Measurements from ENCODE around the gene YIPF5.
A peak's percentile ranks its signal among the peaks of the same experiment; 100 is the strongest.

YIPF5 gene

DNA sequence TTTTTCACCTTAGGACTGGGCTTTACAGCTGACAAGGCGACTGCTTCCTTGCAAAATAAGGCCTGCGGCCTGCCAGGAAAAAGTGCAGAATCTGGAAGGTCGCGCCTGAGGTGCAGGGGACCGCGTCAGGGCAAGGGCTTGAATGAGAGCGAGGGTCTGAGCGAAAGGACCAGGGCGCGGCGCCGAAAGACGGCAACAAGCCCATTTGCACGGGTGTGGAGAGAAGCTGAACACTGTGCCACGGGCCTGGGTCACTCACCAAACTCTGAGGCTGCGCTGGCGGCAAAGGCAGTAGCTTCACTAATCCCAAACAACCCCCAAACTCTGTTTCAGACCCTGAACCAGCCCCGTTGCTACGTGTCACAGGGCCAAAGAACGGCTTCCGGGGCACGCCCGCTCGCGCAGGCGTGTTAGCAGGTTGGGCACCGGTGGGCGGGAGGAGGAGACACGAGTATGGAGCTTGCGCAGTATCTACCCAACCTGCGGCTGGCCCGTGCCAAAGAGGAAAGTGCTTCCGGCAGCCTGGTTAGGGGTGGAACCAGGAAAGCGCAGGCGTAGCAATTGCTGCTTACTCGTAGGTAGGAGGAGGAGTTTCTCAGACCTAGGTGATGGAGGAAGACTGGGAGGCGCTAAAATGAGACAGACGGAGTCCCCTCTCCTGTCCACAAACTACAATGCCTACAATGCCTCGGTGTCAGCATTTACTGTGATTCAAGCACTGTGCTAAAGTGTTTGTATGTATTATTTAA is at the start of gene YIPF5, which contains the start of gene KCTD16:
Gene YIPF5, minus strand, starts transcription at position 384 of the 749 bp plus-strand sequence. CDS start 704 bp downstream, outside the sequence.
Gene KCTD16, plus strand, starts transcription at position 598 of the 749 bp plus-strand sequence.
- peak; percentile 98 for DNase-seq (ENCODE audit: low spot score)

DNA sequence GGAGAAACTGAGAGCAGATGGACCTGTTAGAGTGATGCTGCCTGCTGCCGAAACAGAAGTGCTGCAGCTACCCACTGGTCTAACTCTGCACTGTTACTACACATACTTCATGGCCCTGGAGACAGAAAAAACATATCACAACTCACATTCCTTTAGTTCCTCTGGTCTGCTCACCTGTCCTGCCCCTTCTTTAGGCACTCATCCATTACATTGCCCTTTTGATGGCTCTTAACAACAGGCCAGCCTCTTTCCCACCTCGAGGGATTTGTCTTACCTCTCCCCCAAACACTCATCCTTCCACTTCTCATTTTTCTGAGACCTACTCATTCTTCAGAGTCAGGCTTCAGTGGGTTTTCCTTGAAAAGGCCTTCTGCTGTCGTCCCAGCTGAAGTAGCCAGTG is 49.4 kb upstream of the YIPF5 start:
- DNase-seq (ENCODE audit: low spot score) = no peak

DNA sequence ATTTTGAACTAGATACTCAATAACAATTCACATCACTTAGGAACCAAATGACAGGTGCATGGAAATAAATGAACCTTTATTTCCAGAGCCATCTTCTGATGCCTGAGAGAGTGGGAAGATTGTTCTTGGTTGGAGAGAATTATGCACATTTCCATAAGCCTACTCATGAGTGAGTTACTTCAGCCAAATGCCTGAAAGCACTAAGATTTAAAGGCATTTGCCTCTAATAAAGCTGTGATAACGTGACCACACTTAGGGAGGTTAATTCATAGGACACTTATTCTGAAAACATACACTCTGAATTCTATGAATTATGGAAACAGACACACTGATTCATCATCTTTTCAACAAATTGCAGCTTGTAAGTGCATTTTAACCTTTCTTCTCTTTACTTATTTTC is 40.2 kb upstream of the YIPF5 start:
- DNase-seq (ENCODE audit: low spot score) = no peak

DNA sequence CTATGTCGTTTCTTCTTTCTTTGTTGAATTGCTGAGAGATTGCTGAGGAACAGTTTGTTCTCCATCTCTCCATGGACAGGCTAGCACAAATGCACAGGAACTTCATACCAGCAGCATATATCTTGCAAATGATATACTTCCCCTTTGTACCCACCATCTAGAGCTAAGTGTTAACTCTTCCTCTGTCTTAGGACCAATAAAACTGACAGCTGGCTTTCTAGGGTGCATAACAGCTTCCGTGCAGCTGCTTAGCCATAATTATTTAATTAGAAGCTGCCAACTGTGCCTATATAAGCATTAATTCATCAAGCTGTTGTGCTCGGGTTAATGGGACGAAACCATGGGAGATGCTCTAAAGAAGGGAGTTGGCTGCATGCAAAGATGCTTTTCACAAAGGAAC is 38.9 kb upstream of the YIPF5 start:
- DNase-seq (ENCODE audit: low spot score) = no peak

DNA sequence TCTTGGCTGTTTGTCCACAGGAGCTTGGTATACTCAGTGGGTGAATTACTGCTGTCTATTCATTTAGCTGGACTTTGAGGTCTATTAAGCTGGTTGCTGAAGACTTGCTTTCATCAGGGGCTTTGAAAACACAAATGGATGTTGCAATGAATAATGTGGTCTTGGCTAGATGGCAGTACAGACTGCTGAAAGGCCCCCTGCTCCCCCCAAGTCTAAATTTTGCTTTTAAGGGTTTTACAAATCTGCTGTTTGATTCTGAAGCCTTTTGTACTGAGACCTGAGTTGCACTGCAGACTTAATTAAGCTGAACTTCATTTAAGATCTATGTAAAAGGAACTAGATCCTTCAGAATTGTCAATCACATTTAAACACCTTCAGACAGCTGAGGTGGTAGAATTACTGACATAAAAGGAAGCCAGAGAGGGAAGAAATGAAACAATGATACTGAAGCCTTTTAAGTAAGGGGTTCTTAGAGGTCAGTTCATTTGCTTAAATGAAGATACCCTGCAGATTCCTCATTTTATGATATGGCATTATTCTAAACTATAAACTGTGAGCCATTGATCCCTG is 37.5 kb upstream of the YIPF5 start:
- no peak for DNase-seq (ENCODE audit: low spot score)

DNA sequence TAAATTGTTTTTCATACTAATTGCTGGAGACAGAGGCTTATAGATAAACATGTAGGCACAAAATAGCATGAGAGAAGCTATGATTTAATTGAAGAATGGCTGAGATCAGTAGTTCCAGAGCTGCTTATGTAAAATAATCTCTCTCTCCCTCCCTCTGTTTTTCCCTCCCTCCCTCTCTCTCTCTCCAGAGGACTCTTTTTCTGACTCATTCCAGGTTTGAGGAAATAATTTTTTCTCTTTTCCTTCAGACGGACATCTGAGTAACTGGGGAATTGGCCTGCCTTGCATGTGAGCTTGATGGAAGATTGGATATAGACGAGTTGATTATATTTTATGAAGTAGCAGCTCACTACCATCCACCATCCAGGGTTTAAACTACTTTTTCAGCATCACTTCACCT is 35.7 kb upstream of the YIPF5 start:
- DNase-seq (ENCODE audit: low spot score) = no peak

DNA sequence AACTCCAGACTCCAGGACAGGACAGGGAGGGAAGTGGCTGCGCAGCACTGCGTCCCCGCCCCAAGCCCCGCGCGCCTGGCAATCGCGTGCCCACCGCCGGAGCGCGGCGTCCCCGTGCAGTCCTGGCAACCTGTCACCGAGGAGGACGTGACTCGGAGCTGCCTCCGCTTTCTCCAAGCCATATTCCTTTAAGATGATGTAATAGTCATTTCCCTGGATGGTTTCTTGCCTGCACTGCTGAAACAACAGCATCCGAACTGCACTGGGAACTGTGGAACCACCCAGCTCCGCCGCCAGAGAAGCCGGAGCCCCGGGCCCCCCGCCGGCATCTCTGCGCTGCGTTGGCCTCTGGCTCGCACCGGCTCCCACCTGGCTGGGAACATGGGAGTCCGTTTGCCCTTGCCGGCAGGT is 34.7 kb upstream of the YIPF5 start:
- no peak for DNase-seq (ENCODE audit: low spot score)

DNA sequence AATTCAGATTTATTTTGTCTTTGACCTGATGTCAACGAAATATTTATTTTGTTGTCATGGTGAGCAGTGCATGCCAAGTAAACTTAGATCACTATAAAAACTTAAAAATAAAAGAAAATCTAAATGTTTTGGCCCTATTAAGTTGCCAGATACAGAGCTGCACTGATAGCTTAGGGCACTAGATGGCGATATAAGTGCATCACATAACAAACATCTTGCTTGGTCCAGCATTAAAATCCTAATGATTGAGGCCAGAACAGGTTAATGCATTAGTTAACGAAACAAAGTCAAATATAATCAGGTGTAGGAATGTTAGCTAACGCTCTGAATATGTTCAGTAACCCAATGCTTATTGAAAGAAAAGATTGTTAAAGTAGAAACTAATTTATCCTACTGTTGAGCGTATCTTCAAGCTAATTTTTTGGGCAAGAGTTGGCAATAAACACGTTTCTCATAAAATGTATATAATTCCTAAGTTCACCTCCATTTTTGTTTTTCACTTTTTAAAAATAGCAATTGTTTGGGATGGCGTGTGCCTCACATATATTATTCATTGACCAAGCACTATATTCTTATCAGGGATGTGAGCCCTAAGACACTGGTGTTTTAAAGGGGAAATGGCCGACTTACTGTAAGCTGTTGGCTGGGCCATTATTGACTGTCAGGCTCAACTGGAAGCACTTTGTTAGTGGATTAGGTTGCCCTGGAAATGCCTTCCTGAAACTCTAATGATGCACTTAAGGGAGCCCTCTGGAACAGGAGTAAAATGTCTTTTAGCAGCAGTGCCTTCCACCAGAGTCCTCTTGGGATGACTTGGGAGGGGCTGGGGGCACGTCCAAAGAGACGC is 33.5 kb upstream of the YIPF5 start:
- DNase-seq (ENCODE audit: low spot score) = peak; percentile 66

DNA sequence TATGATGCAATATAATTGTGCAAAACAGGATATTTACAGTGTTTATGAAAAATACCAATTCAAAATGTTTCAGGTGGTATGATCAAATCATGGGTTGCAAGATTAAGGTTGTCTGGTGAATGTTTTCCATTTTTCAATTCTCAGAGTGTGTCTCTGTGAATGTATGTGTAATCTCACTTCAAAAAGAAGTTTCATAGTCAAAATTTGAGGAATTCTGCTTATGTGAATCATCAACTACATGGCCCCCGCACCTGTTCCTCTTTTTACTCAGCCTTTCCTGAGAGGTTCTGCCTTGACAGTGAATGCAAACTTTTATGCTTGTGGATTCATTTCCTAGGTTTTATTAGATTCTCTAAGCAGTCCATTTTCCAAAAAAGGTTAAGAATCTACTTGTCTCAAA is 32.3 kb upstream of the YIPF5 start:
- DNase-seq (ENCODE audit: low spot score) = no peak

DNA sequence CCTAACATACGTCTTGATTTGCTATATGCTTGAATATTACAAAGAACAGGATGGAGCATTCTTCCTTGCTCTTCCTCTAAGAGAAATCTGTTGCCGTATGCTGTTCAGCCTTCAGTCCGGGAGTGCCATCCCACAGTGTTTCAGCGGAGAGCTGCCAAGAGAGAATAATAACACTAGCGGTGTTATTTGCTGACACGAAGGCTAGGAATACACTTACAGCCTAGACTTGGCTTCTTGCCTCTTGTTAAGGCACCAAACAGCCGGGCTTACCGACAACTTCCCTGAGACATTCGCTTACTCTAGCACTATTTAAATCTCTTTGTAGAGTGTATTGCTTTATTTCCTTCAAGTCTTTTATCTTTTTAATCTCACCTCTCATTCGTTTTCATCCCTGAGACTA is 31.6 kb upstream of the YIPF5 start:
- no peak for DNase-seq (ENCODE audit: low spot score)

DNA sequence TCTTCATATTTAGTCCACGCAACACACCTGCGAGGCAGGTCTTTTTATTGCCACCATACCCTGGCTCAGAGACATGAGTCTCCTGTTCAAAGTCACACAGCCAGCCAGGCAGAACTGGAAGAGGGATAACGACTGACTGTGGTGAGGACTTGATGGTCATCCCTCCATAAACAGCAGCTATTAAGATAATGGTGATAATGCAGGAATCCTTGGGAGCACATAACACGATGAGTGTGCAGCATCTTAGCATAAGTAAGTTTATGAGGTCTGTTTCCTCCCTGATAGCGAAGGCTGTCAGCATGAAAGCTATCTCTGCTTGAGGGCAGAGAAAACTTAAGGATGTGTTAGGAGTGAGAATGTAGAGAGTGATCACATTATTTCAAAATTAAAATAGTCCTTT is 31.1 kb upstream of the YIPF5 start:
- DNase-seq (ENCODE audit: low spot score) = no peak

DNA sequence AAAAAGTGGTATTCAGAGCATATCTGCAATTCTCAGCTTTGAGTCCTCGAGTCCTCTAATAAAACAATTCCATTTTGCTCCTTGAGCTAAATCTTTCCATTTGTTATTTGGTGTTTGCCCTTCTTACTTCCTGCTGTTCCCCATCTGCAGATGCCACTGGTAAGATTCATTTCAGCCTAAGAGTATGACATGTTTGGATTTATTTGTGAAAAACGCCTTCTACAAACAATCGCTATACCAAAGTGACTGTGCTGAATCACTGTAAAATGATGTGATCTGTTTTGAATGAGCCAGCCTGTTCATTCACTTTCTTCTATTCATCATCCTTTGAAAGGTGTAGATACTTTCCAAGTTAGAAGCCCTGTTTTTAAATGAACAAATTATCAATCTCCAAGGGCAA is 27.9 kb upstream of the YIPF5 start:
- no peak for DNase-seq (ENCODE audit: low spot score)

DNA sequence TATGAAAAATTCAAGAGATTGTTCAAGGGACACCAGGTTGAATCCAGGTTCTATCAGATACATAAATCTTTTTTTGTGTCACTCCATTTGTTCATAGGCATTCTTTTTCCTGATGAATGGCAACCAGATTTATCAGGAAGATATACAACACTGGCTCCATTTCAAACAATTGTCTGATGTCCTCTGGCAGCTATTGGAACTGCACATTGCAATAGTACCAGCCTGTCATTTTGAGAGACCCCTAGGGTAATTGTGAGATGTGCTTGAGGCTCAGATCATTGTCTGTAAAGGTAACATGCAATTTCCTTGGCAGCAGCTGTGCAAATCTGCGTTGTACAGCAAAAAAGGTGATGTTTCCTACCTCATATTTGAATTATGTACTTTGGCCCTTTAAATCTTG is 26.2 kb upstream of the YIPF5 start:
- DNase-seq (ENCODE audit: low spot score) = no peak

DNA sequence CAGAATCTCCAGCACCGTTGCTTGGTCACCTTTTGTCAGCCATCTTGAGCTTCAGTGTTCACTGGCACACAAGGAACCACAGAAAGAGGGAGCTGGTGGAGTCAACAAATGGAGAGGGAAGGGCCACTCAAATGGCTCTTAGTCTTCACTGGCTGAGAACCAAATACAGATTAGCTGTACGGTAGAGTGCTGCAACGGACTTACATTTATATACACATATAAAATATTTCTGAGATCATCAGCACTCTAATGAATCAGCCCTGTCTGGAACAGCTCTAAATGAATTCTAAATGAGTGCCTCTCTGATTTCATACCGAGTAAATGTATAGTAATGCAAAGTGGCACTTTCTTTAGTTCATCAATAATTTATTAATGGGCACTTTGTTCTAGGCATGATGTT is 25.0 kb upstream of the YIPF5 start:
- no peak for DNase-seq (ENCODE audit: low spot score)

DNA sequence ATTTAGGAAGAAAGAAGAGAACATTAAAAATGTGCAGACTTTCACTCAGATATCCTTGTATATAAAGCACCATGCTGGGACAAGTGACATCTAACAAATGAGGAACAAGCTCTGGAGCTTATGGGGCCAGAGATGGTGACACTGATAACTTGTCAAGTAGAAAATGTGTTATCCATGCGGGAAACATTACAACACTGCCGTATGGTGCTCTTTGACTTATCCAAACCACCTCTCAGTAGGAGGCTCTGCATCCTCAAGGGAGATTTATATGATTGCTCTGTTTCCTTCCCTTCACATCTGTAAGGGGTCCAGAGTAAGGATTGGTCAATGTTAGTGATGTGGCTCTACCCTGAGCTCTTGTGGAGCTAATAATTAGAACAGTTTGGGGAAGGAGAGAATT is 23.7 kb upstream of the YIPF5 start:
- no peak for DNase-seq (ENCODE audit: low spot score)

DNA sequence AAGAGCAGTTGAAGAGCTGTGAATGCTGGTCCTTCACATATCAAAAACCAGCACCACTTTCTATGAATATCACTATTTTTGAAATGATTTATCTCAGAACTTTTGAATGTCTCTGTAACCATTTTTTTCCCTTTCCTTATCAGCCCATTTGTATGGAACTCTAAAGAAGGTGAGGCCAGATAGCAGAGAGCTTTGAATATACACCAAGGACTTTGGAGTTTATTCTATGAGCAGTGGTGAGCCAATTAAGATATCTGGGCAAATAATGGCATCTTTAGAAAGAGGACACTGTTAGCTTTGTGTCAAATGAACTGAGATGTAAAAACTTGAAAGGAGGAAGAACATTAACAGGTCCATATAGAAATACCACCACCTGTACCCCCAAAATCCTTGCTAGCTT is 22.2 kb upstream of the YIPF5 start:
- DNase-seq (ENCODE audit: low spot score) = no peak

DNA sequence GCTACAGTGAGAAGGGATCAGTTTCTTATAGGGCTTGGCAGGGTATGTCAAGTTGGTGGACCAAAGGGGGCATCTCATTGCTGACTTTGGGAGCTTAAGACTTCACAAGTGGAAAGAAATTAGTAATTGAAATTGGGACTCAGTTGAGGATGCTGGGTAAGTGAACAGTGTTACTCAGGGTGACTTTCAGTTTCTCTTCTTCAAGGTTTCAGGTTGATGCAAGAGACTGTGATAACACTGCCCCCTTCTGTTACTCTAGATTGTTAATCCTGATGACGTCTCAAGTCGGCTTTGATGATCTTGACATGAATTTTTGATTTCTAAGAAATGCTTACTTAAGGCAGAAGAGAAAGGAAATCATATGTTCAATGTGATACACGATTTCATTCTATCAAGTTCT is 21.5 kb upstream of the YIPF5 start:
- DNase-seq (ENCODE audit: low spot score) = peak; percentile 92

DNA sequence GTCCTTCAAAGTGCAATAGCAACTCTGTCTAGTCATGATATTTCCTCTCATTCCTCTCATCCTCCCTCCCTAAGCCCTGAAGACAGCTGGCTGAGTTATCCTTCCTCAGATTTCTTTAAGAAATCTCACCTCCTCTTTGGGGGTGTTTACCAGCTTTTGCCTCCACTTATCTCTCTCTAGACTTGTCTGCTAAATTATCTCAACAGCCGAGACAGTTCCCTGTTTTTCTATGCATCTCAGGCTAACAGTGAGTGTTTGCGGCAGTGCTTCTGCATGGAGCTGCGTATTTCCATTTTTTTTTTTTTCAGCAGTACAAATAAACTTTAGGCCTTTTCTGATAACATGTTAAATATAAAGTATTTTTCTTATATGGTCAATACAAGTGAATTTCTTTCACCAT is 21.1 kb upstream of the YIPF5 start:
- DNase-seq (ENCODE audit: low spot score) = no peak

DNA sequence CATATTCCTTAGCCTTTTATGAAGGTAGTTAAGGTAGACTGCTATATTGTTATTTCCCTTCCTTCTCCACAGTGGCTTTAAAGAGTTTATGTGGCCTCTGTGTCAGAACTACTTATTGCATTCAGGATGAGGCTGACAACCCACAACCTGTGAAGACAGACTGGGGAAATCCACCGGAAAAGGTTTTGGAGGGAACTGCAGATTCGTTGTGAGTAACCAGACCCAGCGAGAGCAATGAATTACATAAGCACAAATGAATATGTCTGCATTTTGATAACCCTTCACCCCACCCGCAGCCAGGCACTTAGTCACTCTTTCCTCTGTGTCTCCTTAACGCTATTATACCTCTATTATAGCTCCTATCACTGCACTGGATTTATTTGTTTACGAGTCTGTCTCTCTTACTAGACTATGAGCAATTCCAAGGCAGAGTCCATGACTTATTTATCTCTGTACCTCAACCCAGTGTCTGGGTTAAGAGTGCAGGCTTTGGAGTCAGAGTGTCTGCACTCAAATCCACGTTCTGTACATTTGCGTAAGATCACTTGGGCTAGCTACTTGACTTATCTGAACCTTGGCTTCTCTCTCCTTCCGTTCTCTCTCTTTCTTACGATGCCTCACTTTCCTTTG is 19.5 kb upstream of the YIPF5 start:
- peak; percentile 96 for DNase-seq (ENCODE audit: low spot score)

DNA sequence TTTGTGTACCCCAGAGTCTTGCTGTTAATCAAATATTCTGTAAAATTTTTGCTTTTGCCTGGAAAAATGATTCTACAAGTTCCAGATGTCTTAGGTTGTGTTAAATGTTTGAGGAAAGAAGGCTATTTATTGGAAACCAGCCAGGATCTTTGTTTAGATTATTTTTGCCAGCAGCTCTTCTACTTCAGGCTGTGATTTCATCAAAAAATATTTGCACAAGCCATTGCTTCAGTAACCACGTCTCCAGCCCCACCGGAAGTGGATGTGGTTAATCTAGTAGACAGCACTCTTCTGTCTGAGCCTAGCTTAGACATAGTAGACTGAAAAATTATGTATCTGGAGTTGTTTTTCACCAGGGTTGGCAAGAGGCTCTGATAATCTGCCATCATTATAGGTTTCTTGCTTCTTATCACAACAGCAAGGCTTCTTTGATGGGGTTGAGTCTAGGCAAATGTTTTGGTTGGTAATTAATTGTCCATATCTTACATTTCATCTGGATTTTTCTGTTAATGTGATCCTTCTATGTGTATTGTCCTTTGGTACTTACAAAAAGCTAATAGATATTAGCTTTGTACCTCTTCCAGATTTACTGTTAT is 17.3 kb upstream of the YIPF5 start:
- peak; percentile 91 for DNase-seq (ENCODE audit: low spot score)

DNA sequence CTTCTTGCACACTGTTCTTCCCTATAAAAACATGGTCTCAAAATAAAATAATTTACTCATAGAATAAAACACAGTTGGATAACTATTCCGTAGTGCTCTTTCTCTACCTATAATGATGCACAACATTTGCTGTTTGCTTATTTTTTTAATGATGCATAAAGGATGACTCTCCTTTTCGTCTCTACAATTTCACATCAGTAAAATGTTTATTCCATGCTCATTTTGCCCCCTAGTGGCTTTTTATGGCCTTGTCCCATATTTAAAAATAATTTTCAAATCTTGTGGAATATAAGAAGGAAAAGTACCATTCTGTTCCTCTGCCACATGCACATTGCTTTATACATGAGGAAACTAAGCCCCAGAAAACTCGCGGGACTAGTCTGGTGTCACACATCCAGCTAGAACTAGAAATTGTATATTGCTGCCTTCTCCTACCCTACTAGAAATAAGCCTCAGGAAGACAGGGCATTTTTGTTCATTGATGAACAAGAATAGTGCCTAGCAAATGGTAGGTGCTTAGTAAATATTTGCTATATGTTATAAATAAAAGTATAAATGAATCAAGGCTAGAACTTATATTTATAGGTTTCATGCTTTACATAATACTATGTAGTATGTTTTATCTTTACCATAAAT is 12.9 kb upstream of the YIPF5 start:
- peak; percentile 64 for DNase-seq (ENCODE audit: low spot score)

DNA sequence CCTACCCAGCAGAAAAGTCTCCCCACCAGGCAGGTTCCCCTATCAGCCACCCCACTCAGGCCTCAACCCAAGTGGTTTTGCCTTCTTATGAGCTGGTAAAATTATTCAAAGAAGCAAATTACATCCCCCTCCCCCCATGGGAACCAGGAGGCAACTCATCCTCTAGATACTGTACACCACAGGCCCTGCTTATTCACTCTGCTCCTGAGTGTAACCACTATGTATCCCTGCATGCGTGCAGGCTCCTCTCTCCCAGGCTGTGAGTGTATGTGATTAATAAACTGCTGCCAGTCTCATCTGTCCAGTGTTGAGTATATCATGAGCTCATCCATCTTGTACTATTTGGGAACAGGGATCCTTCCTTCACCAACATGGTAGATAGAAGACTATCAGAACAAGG is 8.8 kb upstream of the YIPF5 start:
- no peak for DNase-seq (ENCODE audit: low spot score)
